ENCODE data around the gene GPSM1. TPM values are rescaled to one million over a fixed set of nuclear protein-coding genes. Genes with fewer than 3 reads are reported as not detected.
A peak's percentile ranks its signal among the peaks of the same experiment; 100 is the strongest.
"Not testable (repeated sequence)": the region's sequence is repeated elsewhere in the genome, so short reads cannot be mapped to it uniquely, and the experiment has no call there.

The GPSM1 gene
- polyA plus RNA-seq, 10 donors, result 15.9 to 30.8 (median 21.0) TPM

DNA sequence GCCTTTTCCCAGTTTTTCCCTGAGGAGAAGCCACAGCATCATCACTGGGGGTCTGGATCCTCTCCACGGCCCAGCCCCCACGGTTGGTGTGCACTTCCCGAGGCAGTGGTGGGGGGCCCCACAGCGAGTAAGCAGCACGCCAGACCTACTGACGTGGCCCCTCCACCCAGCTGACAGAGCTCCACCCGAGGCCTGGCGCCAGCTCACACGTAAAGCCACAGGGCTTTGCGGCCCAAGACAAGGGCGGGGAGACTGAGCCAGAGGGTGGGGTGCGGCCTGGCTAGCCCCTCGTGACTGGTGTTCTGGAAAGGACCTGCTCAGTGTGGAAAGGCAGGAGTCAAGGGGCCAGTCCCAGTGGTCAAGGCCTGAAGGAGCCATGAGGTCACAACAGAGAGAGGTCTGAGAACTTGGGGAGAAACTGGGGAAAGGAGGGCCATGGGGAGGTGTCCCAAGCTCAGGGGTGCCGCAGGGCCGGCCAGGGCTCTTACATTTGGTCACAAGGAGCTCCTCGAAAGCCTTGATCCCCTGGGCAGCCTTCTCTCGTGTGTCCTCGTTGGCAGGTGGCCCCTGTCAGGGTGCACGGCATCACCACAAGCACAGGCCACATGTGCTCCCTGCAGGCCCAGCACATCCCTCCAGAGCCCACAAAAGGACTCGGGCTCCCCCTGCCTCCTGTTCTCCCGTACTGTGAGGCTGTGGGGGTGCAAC is 67.1 kb downstream of the GPSM1 start:
- peak in 1 of 3 donors; percentile 34 for DNase-seq

DNA sequence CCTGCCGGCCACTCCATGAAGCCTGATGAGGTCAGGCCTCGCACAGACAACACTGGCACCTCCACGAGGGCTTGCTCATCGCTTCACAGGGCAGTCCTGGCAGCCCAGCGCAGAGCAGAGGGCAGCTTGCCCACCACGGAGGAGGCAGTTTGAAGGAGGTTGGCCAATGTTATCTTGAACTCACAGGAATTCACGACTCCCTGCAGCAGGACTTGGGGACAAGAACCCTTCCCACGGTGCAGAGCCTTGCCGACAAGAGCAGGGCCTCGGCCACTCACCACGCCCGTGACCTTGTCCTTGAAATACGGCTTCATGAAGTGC is 67.6 kb downstream of the GPSM1 start:
- DNase-seq, result no peak

DNA sequence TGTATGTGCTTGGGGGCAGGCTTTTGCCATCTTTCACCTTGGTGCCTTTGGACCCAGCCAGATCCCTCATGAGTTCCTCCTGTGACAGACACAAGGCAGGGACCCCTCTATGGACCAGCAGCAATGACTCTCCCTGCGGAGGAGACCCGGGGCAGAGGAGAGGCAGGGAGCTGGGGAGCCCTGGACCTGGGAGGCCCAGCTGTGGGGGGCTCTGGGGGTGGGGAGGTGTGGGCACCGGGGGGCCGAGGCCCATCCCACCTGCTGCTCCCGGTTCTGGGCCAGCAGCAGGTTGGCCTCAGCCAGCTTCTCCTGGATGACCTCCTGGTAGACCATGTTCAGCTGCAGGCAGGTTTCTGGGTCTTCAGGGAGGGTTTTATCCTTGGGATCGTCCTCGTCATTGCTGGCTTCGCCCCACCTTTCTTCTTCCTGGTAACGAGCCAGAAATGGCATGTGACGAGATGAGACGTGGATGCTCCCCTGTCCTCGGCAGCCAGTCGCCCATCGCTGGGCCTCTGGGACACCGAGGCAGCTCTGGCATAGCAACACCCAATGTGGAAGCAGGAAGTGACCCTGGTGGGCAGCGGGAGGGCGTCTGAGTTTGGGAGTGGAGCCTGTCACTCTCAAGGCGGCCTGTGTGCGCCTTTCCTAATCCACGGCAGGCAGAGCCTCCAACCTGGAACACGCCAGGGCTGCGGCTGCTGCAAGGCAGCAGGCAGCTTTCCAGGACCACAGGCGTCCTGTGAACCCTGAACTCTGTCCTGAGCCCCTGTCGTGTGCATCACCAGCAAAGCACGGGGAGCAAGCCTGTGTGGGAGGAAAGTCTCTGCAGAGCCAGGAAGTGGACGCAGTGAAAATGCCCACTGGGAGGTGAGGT is 68.2 kb downstream of the GPSM1 start:
- DNase-seq, result no peak

DNA sequence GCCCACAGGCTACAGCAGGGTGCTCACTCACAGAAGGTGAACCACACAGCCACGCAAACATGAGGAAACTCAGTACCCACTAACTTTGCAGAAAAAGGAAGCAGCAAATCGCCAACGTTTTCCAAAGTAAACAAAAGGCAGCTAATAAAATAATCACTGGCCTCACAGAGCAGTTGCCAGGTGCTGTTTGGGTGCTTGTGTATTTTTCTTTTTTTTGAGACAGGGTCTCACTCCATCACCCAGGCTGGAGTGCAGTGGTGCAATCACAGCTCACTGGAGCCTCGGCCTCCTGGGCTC is 68.8 kb downstream of the GPSM1 start:
- DNase-seq, result no peak

DNA sequence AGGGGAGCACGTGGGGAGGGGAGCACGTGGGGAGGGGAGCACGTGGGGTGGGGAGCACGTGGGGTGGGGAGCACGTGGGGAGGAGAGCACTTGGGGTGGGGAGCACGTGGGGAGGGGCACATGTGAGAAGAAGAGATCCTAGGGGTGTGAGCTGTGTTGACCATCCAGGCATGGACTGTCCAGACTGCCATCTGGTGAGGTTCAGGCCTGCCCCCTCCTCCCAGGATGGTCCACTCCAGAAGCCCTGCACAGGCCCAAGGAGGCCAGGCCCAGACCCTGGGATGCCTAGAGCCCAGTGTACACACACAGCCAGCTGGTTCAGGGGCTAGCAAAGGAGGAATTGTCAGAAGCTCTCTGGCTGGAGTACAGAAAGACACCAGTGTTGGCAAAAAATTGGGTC is 70.3 kb downstream of the GPSM1 start:
- no peak for DNase-seq

DNA sequence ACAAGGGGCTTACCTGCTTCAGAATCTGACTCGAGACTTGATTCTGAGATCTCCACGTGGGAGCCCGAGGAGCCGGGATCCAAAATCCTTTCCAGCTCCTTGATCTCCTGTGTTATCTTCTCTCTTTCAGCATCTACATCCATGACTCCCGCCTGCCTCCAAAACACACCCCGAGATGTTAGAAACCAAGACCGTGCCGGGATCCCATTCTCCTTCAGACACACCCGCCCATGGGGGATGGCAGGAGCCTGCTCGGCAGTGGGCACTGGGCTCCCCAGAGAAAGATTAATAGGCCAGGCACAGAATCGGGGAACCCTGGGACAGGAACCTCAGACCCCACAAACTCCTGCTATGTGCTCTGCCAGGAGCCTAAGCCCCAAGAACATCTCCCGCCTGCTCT is 70.9 kb downstream of the GPSM1 start:
- DNase-seq, result no peak

DNA sequence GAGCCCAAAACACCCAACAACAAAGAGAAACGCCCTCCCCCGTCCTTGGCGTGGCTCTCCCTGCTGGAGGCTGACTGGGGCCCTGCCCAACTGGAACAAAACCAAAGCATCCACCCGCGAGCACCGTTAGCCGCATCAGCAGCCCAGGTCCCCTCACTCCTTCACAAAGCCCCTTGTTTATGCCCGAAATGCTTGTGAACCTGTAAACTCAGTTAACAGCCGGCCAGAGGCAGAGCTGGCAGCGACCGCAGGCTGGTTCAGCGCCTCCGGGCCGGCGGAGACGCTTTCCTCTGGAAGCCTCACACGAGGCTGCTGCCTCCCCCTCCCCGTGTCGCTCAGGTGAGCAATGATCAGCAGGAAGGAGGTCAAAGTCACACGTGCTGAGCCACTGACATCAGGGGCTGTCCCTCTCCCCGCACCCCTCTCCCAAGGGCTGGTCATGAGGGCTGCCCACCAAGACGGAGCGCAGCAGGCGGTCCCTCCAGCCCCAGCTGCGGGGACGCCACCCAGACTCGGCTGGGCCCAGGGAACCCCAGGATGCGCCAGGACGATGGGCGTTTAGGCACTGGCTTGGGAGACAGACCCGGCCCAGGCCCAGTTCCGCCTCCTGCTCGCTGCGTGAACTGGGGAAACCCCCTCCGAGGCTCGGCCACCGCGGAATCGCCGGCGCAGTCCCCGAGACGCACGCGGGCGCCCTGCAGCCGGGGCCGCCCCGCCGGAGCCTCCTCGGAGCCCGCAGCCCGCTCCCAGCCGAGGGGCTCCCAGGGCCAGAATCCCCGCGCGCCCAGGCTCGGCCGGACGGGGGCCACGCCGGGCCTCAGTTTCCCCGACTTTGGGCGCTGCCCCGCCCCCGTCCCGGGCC is 72.1 kb downstream of the GPSM1 start:
- no peak for DNase-seq

DNA sequence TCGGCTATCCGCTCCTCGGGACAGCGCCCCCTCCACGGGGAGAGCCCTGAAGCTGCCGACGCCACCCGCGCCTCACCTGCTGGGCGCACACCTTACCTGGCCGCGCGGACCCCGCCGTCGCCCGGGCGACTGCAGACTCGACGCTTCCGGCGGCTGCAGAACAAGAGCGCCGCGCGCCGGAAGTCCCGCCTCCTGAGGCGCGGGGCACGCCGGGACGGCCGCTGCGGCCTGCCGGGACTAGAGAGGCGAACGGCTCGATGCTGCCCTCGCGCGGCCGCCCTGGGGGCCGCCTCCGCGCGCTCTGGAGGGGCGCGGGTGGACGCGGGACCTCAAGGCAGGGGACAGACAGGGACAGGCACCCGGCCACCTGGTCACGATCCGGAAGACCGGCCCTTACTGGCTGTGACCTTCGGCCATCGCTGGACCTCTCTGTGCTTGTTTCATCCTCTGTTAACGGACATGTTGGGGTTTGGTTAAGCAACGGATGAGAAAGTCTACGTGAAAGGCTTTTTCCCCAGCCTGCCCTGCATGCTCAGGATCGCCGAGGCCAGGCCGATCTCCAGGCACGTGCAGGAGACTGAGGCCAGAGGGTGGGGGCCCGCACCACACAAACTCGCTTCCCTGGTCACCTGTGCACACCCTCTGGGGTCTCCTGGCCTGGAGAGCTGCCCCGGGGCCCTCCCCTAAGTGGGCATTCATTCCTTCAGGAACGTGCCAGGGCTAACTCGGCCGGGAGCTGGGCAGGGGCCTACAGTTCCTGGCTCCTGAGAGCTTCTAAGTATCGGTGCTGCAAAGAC is 72.9 kb downstream of the GPSM1 start, which contains the start of gene SNAPC4:
Gene SNAPC4 (minus strand): TSS at position 133 of the 797 bp plus-strand sequence. CDS start 1,742 bp downstream, outside the sequence.
- DNase-seq, result peak; percentile 85 to 95 (median 92)

DNA sequence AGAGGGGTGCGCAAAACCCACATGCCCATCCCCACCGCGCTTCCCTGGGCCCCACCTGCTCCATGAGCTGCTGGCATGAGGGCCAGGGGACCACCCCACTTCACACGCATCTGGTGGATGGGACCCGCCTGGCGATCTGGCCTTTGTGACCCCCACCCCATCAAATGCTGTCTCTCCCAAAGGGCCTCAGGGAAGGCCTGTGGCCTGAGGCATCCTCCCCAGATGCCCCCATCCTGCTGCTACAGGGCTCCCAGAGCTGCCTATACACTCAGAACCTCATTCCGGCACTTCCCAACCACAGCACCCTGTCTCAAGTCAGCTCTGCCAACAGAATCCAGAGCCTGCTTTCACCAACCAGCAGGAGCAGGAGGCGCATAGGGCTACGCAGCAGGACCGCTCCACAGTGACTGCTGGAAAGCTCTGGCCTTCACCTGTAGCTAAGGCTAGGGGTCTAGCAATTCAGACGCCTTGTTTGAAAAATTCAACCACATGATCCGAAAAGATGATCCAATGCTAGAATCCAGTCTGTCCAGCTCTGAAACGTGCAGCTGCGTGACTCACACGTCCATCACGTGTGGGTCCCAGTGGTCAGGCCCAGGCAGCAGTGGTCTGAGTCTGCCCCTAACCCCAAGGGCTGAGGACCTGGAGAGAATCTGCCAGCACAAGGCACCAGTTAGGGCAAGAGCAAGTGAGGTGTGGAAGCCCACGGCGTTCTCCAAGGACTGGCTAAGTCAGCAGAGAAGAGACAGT is 74.0 kb downstream of the GPSM1 start:
- no peak for DNase-seq

DNA sequence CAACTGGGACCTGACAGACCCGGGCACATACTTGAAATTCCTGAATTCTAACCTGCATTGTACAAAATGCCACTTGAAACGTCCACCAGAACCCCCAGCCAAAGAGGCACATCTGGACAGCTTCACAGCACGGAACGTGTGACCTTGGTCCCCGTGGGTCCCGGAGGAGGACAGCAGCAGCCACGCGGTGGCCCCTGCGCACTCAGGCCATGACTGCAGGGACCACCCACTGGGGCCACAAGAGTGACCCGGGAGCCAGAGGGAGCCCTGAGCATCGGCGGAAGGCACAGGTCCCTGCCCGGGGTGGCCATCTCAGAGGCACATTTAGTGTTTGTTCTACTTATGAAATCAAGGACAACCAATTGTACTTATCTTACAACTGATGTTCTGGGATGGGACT is 74.7 kb downstream of the GPSM1 start:
- DNase-seq, result no peak

DNA sequence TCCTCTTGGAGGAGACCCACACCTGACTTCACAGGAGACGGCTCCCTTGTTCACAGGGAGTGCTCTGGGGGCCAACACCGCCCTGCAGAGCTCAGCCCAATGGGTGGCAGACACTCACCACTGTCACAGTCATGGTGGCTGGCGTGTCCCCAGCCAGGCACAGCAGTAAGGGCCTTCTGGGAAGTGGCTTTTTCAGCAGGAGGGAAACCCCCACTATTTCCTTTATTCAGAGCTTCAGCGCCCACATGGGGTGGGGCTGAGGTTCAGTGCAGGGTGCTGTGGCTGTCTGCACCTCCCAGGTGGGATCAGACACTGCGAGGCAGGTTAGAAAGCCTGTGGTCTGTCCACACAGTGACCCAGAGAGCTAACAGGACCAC is 76.2 kb downstream of the GPSM1 start:
- DNase-seq, result no peak

DNA sequence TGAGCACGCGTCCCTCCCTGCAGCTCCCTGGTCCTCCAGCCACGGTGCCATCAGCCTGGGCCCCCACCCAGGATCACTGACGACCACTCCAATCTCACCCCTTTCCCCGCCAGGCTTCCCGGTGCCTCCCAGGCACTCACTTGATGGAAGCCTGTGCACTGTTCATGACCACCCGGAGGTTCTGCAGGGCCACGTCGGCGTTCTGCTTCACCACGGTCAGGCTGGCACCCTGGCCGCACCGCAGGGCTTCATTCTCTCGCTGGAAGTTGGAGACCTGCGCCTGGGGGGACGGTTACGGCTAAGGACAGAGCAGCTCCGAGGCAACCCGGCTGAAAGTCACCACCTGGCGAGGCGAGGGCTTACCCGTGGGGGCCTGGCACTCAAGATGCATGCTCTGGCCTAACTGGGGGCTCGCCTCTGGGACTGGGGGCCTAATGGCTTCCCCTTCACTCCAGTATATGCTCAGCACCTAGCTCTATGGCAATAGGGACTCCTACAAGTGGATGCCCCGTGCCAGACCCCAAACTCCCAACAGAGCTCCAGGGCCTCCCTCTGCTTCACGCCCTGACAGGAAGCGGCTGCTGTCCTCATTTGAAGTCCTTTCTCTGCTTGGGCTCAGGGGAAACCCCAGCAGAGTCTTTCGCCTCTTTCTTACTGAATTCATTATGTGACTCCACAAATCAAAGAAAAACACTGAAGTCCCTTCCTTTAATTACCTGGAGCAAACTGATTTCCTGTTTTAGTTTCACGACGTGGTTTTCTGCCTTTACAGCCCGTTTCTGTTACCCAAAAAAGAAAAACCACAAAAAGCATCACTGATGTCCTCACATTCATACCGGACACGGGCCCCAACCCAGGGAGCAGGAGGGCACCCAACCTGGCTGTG is 76.8 kb downstream of the GPSM1 start:
- no peak for DNase-seq

DNA sequence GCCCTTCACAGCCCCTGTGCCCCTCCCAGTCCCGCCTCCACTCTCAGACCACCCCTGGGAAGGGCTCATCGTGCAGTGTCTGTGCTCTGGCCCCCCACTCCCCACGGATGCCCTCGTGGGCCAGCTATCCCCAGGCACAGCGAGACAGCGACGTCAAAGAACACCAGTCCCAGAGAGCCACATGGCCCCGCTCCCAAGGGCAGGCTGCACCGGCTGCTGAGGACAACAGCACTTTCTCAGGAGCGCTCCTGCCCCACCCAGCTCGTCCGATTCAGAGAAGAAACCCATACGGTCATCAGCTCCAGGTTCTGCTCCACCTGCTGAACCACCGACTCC is 77.4 kb downstream of the GPSM1 start:
- no peak for DNase-seq

DNA sequence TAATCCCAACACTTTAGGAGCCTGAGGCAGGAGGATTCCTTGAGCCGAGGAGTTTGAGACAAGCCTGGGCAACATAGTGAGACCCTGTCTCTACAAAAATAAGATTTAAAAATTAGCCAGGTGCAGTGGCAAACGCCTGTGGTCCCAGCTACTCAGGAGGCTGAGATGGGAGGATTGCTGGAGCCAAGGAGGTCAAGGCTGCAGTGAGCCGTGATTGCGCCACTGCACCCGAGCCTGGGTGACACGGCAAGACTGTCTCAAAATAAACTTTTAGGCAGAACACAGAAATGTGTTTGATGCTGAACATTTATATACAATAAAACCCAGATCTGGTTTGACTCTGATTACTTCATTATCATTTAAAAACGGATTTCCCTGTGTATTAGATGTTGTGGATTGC is 78.1 kb downstream of the GPSM1 start:
- no peak for DNase-seq

DNA sequence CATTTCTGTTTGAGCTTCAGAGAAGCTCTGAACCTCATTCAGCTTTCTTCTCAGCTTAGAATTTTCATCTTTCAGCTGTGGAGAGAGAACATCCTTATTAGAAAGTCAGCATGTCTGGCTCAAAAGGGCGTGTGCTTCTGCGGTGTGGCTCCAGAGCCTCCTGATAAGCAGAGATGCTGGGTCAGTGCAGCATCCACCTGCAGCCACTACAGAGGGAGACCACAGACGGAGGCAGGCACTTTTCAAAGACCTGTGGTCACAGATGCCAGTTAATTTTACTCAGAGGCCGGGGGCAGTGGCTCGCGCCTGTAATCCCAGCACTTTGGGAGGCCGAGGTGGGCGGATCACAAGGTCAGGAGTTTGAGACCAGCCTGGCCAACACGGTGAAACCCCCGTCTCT is 78.6 kb downstream of the GPSM1 start:
- DNase-seq, result not testable (repeated sequence)

DNA sequence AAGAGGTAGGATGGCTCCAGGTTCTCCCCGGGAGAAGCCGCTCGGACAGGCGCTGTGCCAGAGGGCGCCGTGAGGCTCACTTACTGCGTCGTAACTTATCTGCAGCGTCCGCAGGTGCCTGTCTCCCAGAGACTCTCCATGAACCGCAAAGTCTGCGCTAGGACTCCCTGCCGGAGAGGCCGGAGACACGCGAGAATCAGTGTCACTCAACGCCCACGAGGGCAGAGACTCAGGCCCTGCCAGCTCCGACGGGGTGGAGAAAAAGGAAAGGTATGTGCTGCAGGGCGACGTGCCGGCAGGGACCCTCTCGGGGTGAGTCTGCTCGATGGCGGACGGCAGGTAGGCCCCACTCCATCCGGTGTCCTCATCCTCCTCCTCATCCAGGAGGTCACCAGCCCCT is 79.7 kb downstream of the GPSM1 start:
- DNase-seq, result not testable (repeated sequence)

DNA sequence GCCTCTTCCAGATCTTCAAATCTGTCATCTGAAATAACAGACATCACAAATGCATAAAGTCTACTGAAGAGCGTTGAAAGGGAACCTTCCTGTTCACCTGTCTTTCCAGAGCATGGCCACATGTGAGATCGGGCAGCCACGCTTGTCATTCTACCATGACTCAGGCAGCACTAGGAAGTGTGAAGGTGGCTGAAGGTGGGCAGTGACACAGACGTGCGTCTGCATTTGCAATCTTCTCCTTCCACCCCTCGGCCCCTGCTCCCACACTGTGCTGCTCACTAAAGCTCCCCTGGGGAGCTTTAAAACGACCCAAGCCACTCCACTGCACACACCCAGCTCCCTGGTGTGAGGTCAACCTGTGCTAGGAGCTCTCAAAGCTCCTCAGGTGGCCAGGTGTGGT is 80.6 kb downstream of the GPSM1 start:
- no peak for DNase-seq
